HepG2 (cell line): ENCODE measurements around the gene LMNA. TPM values are rescaled to one million over a fixed set of nuclear protein-coding genes. Genes with fewer than 3 reads are reported as not detected.

ENCODE experiments used
- ARNT ChIP-seq: fragments of 450-650 bp; IDR thresholded peaks from 2 replicates; pipeline ENCODE4 v1.6.1; 2017
- CSRNP2 ChIP-seq: sonication (generic); formaldehyde crosslinking; conservative IDR thresholded peaks from 2 replicates; pipeline ENCODE4 v1.8.0; 2022; ENCODE audit warnings: low read depth, missing genetic modification reagents
- HINFP ChIP-seq: sonication (generic); formaldehyde crosslinking; IDR thresholded peaks from 2 replicates; pipeline ENCODE4 v1.4.0; 2020; ENCODE audit warnings: low read depth, mild to moderate bottlenecking, missing genetic modification reagents
- KDM2A ChIP-seq: sonication (generic); formaldehyde crosslinking; IDR thresholded peaks from 2 replicates; pipeline ENCODE4 v1.4.0; 2020; ENCODE audit warnings: low read depth, missing genetic modification reagents, borderline replicate concordance
- KLF9 ChIP-seq: IDR thresholded peaks from 2 replicates; pipeline ENCODE4 v1.6.1; 2016; ENCODE audit warnings: low read depth
- LRRFIP1 ChIP-seq: sonication (generic); formaldehyde crosslinking; conservative IDR thresholded peaks from 2 replicates; pipeline ENCODE4 v1.4.0; 2020; ENCODE audit warnings: missing genetic modification reagents
- MXD4 ChIP-seq: IDR thresholded peaks from 2 replicates; pipeline ENCODE4 v1.6.1; 2016; ENCODE audit warnings: mild to moderate bottlenecking, missing biosample characterization, missing genetic modification reagents
- PBX3 ChIP-seq: sonication (generic); formaldehyde crosslinking; IDR thresholded peaks from 2 replicates; pipeline ENCODE4 v1.8.1; 2023; ENCODE audit warnings: missing genetic modification reagents, inconsistent platforms, borderline replicate concordance
- RFX5 ChIP-seq: IDR thresholded peaks from 2 replicates; pipeline ENCODE4 v1.6.1; 2011; ENCODE audit warnings: low read depth, low read length, improper control_type of control experiment
- TBX2 ChIP-seq: sonication (generic); formaldehyde crosslinking; IDR thresholded peaks from 2 replicates; pipeline ENCODE4 v1.5.0; 2020; ENCODE audit warnings: missing genetic modification reagents, mild to moderate bottlenecking, borderline replicate concordance
- ZC3H4 ChIP-seq: sonication (generic); formaldehyde crosslinking; IDR thresholded peaks from 2 replicates; pipeline ENCODE4 v1.4.0; 2020; ENCODE audit warnings: missing genetic modification reagents, borderline replicate concordance
- ZMYM4 ChIP-seq: sonication (generic); formaldehyde crosslinking; IDR thresholded peaks from 2 replicates; pipeline ENCODE4 v1.8.1; 2023; ENCODE audit warnings: mild to moderate bottlenecking, missing genetic modification reagents
- ZNF20 ChIP-seq: sonication (generic); formaldehyde crosslinking; IDR thresholded peaks from 2 replicates; pipeline ENCODE4 v1.4.0; 2020; ENCODE audit warnings: mild to moderate bottlenecking, moderate library complexity, missing genetic modification reagents
- ZNF274 ChIP-seq: sonication (generic); formaldehyde crosslinking; IDR thresholded peaks from 2 replicates; pipeline ENCODE4 v1.5.1; 2020; ENCODE audit warnings: mild to moderate bottlenecking, missing genetic modification reagents
- ZNF296 ChIP-seq: sonication (generic); formaldehyde crosslinking; conservative IDR thresholded peaks from 2 replicates; pipeline ENCODE4 v1.5.0; 2020; ENCODE audit warnings: mild to moderate bottlenecking, missing genetic modification reagents
- ZNF3 ChIP-seq: IDR thresholded peaks from 2 replicates; pipeline ENCODE4 v1.7.0; 2017; ENCODE audit warnings: inconsistent platforms
- ZNF30 ChIP-seq: sonication (generic); formaldehyde crosslinking; IDR thresholded peaks from 2 replicates; pipeline ENCODE4 v1.5.0; 2020; ENCODE audit warnings: mild to moderate bottlenecking, missing genetic modification reagents
- ZNF33A ChIP-seq: sonication (generic); formaldehyde crosslinking; IDR thresholded peaks from 2 replicates; pipeline ENCODE4 v1.5.1; 2020; ENCODE audit warnings: missing genetic modification reagents, mild to moderate bottlenecking, moderate library complexity, borderline replicate concordance
- ZNF549 ChIP-seq: sonication (generic); formaldehyde crosslinking; IDR thresholded peaks from 2 replicates; pipeline ENCODE4 v1.5.0; 2020; ENCODE audit warnings: missing genetic modification reagents
- ZNF550 ChIP-seq: sonication (generic); formaldehyde crosslinking; IDR thresholded peaks from 2 replicates; pipeline ENCODE4 v1.4.0; 2020; ENCODE audit warnings: mild to moderate bottlenecking, missing genetic modification reagents, borderline replicate concordance
- ZNF572 ChIP-seq: sonication (generic); formaldehyde crosslinking; IDR thresholded peaks from 2 replicates; pipeline ENCODE4 v1.5.1; 2020; ENCODE audit warnings: mild to moderate bottlenecking, missing genetic modification reagents
- ZNF83 ChIP-seq: sonication (generic); formaldehyde crosslinking; IDR thresholded peaks from 2 replicates; pipeline ENCODE4 v1.4.0; 2020; ENCODE audit warnings: missing genetic modification reagents, mild to moderate bottlenecking, borderline replicate concordance
- ZZZ3 ChIP-seq: sonication (generic); formaldehyde crosslinking; IDR thresholded peaks from 2 replicates; pipeline ENCODE4 v1.4.0; 2020; ENCODE audit warnings: missing genetic modification reagents, mild to moderate bottlenecking, borderline replicate concordance
- polyA plus RNA-seq, 8 experiments: library from polyadenylated mRNA; depleted of rRNA in 3 of 8; stranded (reverse) in 7 of 8; unstranded in 1 of 8; fragments of >200 nt; fragmentation: Illumina TruSeq in 4 of 8; extraction: Trizol in 4 of 8; gene quantifications; 2 replicates each; pipeline versions ENCODE4 v1.2.1 to v1.2.3, GENCODE V29; 2011 to 2016; ENCODE audit warnings: low read depth in 4 of 8, missing spikeins in 1 of 8, mixed read lengths in 1 of 8; ENCODE audit not compliant: insufficient read depth in 1 of 8
- total RNA-seq, 5 experiments: library from RNA; depleted of rRNA; stranded (reverse); fragments of >200 nt; fragmentation: Illumina TruSeq; extraction: Trizol; gene quantifications; 2 replicates each; pipeline ENCODE4 v1.2.3, GENCODE V29; 2016; ENCODE audit warnings: low read depth in 1 of 5

The LMNA gene
- total and polyA plus RNA-seq, 2 of the 13 experiments (the other 11 are each of a cell fraction or from before 2014, with no cell fraction given) = 107 to 225 TPM

- TF ChIP-seq HINFP (CRISPR knock-in tag) (no peak), ZNF30 (no peak), PBX3 (CRISPR knock-in tag) (no peak), ZNF3 (CRISPR knock-in tag) (peak; percentile 20; the same call in 1 of the 2 replicates), KDM2A (CRISPR knock-in tag) (no peak), ZNF572 (0 out of 2 replicates have a peak, but pooled peaks have one; percentile 39), ZNF274 (CRISPR knock-in tag) (no peak), ARNT (no peak), ZMYM4 (CRISPR knock-in tag) (peak; percentile 25; the same call in 1 of the 2 replicates), ZNF296 (CRISPR knock-in tag) (no peak), LRRFIP1 (CRISPR knock-in tag) (no peak), ZNF549 (CRISPR knock-in tag) (0 out of 2 replicates have a peak, but pooled peaks have one; percentile 20), ZNF550 (no peak), ZNF83 (CRISPR knock-in tag) (no peak), ZZZ3 (CRISPR knock-in tag) (no peak), ZNF33A (no peak), CSRNP2 (no peak), RFX5 (no peak), ZC3H4 (no peak), TBX2 (CRISPR knock-in tag) (peak; percentile 48; the same call in 1 of the 2 replicates), ZNF20 (no peak), MXD4 (CRISPR knock-in tag) (no peak), KLF9 (CRISPR knock-in tag) (no peak)
Observed at GRCh38 chr1:156114919-156115513, 505 bp downstream of the LMNA start (continued).
